H1 (cell line): ENCODE data around the gene COL8A1. TPM values are rescaled to one million over a fixed set of nuclear protein-coding genes. Genes with fewer than 3 reads are reported as not detected.

ENCODE experiments used
- CTCF ChIA-PET: fragments of 300-600 bp; sonication (Branson Sonifier 250); formaldehyde crosslinking; loops from one replicate; lab custom pipeline; 2021; ENCODE audit not compliant: partially characterized antibody; lab: Charles Lee
- POLR2A ChIA-PET: fragments of 300-600 bp; sonication (Branson Sonifier 250); formaldehyde crosslinking; loops from one replicate; lab custom pipeline; 2021; ENCODE audit warnings: inconsistent platforms; ENCODE audit not compliant: partially characterized antibody; lab: Charles Lee
- DNase-seq, 2 experiments: peaks; one replicate each; pipeline versions ENCODE4 v3.0.0 to v3.0.0-alpha.2; 2010 to 2022; ENCODE audit warnings: low spot score in 2 of 2, low read depth in 1 of 2, mixed read lengths in 1 of 2
- FAIRE-seq: peaks from 2 replicates; lab custom pipeline; 2011; peaks lifted over from hg19 to GRCh38; lab: Jason Lieb, UNC
- H2AFZ ChIP-seq: 2 replicates; pipeline ENCODE4 v1.8.1; 2012; ENCODE audit warnings: low read length, inconsistent platforms
- H2AK5ac ChIP-seq: 2 replicates; pipeline ENCODE4 v1.6.1; 2013; ENCODE audit warnings: low read depth, low read length
- H2BK120ac ChIP-seq: replicated peaks from 2 replicates; pipeline ENCODE3; 2013; ENCODE audit warnings: low read depth, low read length, inconsistent platforms
- H2BK12ac ChIP-seq: 2 replicates; pipeline ENCODE4 v1.6.1; 2013; ENCODE audit warnings: low read depth, low read length
- H2BK15ac ChIP-seq: 2 replicates; pipeline ENCODE4 v1.6.1; 2013; ENCODE audit warnings: low read length
- H2BK20ac ChIP-seq: 2 replicates; pipeline ENCODE4 v1.6.1; 2013; ENCODE audit warnings: low read length
- H2BK5ac ChIP-seq: 2 replicates; pipeline ENCODE4 v1.6.1; 2013; ENCODE audit warnings: low read depth, low read length
- H3K14ac ChIP-seq: 2 replicates; pipeline ENCODE4 v1.6.1; 2013; ENCODE audit warnings: inconsistent platforms; ENCODE audit not compliant: insufficient read length
- H3K18ac ChIP-seq: 2 replicates; pipeline ENCODE4 v1.6.1; 2013; ENCODE audit warnings: low read length; ENCODE audit errors: extremely low read depth
- H3K23ac ChIP-seq: 2 replicates; pipeline ENCODE4 v1.6.1; 2013; ENCODE audit warnings: inconsistent platforms; ENCODE audit not compliant: insufficient read length
- H3K23me2 ChIP-seq: 2 replicates; pipeline ENCODE4 v1.6.1; 2013; ENCODE audit warnings: low read depth, low read length
- H3K27ac ChIP-seq: 2 replicates; pipeline ENCODE4 v1.6.1; 2011; ENCODE audit warnings: low read depth, low read length, inconsistent platforms
- H3K27me3 ChIP-seq, 4 experiments: replicated peaks in 1 of 4; 1 replicate in 1 of 4; 2 replicates in 3 of 4; pipeline versions ENCODE4 v1.6.1 to v1.8.1; 2011 to 2013; ENCODE audit warnings: low read length in 3 of 4, mild to moderate bottlenecking in 3 of 4, inconsistent platforms in 2 of 4, mixed read lengths in 2 of 4, moderate library complexity in 1 of 4; ENCODE audit not compliant: control insufficient read depth in 3 of 4, insufficient read depth in 3 of 4; ENCODE audit errors: extremely low read depth in 1 of 4
- H3K36me3 ChIP-seq, 4 experiments: 2 replicates each; pipeline versions ENCODE4 v1.6.1 to v1.8.1; 2011 to 2013; ENCODE audit warnings: mild to moderate bottlenecking in 4 of 4, low read length in 3 of 4, moderate library complexity in 2 of 4, control low read depth in 1 of 4, inconsistent platforms in 1 of 4; ENCODE audit not compliant: insufficient read depth in 4 of 4, control insufficient read depth in 2 of 4
- H3K4ac ChIP-seq: replicated peaks from 2 replicates; pipeline ENCODE3; 2013; ENCODE audit warnings: low read length, low read depth, mixed read lengths, inconsistent platforms; ENCODE audit not compliant: insufficient read length
- H3K4me1 ChIP-seq, 4 experiments: replicated peaks in 1 of 4; 1 replicate in 1 of 4; 2 replicates in 3 of 4; pipeline versions ENCODE4 v1.6.1 to v1.8.1; 2011 to 2013; ENCODE audit warnings: low read length in 3 of 4, inconsistent platforms in 2 of 4, mixed read lengths in 1 of 4; ENCODE audit not compliant: insufficient read depth in 4 of 4, control insufficient read depth in 3 of 4
- H3K4me2 ChIP-seq, 2 experiments: 2 replicates each; pipeline versions ENCODE4 v1.6.1 to v1.8.1; 2011 to 2013; ENCODE audit warnings: low read depth in 2 of 2, low read length in 2 of 2, control low read depth in 1 of 2, inconsistent platforms in 1 of 2, mild to moderate bottlenecking in 1 of 2; ENCODE audit not compliant: insufficient read depth in 1 of 2
- H3K4me3 ChIP-seq, 4 experiments: fragments of 200-600, 300-600 bp in 1 of 4; sonication (generic), shearing (Covaris generic), sonication (Bioruptor Twin) in 1 of 4; 2 replicates each; pipeline versions ENCODE4 v1.5.1 to v1.8.1; 2011 to 2016; ENCODE audit warnings: low read length in 4 of 4, low read depth in 3 of 4, control low read depth in 2 of 4, inconsistent platforms in 2 of 4, mild to moderate bottlenecking in 2 of 4, mixed read lengths in 1 of 4, moderate library complexity in 1 of 4; ENCODE audit not compliant: insufficient read depth in 2 of 4; ENCODE audit errors: extremely low read depth in 1 of 4
- H3K56ac ChIP-seq: replicated peaks from 2 replicates; pipeline ENCODE3; 2013; ENCODE audit warnings: low read depth, mild to moderate bottlenecking, mixed read lengths, low read length, inconsistent platforms; ENCODE audit not compliant: insufficient read length
- H3K79me1 ChIP-seq: 2 replicates; pipeline ENCODE4 v1.6.1; 2013; ENCODE audit warnings: low read depth, low read length, control low read depth
- H3K79me2 ChIP-seq, 2 experiments: 2 replicates each; pipeline versions ENCODE4 v1.6.1 to v1.8.1; 2012 to 2013; ENCODE audit warnings: low read length in 2 of 2, mild to moderate bottlenecking in 2 of 2, inconsistent platforms in 1 of 2; ENCODE audit not compliant: insufficient read depth in 2 of 2, control insufficient read depth in 1 of 2
- H3K9ac ChIP-seq, 4 experiments: replicated peaks in 1 of 4; 1 replicate in 1 of 4; 2 replicates in 3 of 4; pipeline versions ENCODE4 v1.6.1 to v1.8.1; 2011 to 2013; ENCODE audit warnings: low read depth in 3 of 4, low read length in 3 of 4, control low read depth in 2 of 4, mild to moderate bottlenecking in 2 of 4, moderate library complexity in 2 of 4, inconsistent platforms in 1 of 4; ENCODE audit errors: extremely low read depth in 1 of 4
- H3K9me3 ChIP-seq, 2 experiments: 2 replicates each; pipeline versions ENCODE4 v1.6.1 to v1.8.1; 2012 to 2013; ENCODE audit warnings: mild to moderate bottlenecking in 2 of 2, moderate library complexity in 2 of 2, control low read depth in 1 of 2, inconsistent platforms in 1 of 2, low read depth in 1 of 2, low read length in 1 of 2, mixed read lengths in 1 of 2; ENCODE audit not compliant: insufficient read depth in 2 of 2
- H4K20me1 ChIP-seq, 2 experiments: replicated peaks in 1 of 2; 2 replicates each; pipeline versions ENCODE3 to v1.8.1; 2011 to 2013; ENCODE audit warnings: inconsistent platforms in 2 of 2, low read length in 2 of 2, mild to moderate bottlenecking in 1 of 2; ENCODE audit not compliant: insufficient read depth in 2 of 2, control insufficient read depth in 1 of 2
- H4K5ac ChIP-seq: 2 replicates; pipeline ENCODE4 v1.6.1; 2013; ENCODE audit warnings: low read length, low read depth, mixed read lengths, inconsistent platforms; ENCODE audit not compliant: insufficient read length
- H4K8ac ChIP-seq: 2 replicates; pipeline ENCODE4 v1.8.0; 2013; ENCODE audit warnings: mild to moderate bottlenecking, moderate library complexity, low read length, inconsistent platforms; ENCODE audit not compliant: insufficient read depth; ENCODE audit errors: extremely low read depth
- H4K91ac ChIP-seq: replicated peaks from 2 replicates; pipeline ENCODE3; 2013; ENCODE audit warnings: low read length, mixed read lengths, inconsistent platforms; ENCODE audit not compliant: insufficient read length
- BRCA1 ChIP-seq: IDR thresholded peaks from 2 replicates; pipeline ENCODE4 v1.6.1; 2012; ENCODE audit warnings: low read depth, low read length, improper control_type of control experiment
- FOSL1 ChIP-seq: IDR thresholded peaks from 2 replicates; pipeline ENCODE4 v1.6.1; 2011; ENCODE audit warnings: mild to moderate bottlenecking, low read depth, low read length, moderate library complexity; ENCODE audit not compliant: insufficient read depth
- KDM1A ChIP-seq: fragments of 200-600, 300-600 bp; sonication (generic); IDR thresholded peaks from 2 replicates; pipeline ENCODE4 v1.7.1; 2016; ENCODE audit warnings: mild to moderate bottlenecking, low read length, borderline replicate concordance
- NANOG ChIP-seq: IDR thresholded peaks from 2 replicates; pipeline ENCODE4 v1.6.1; 2011; ENCODE audit warnings: low read length, low read depth, mild to moderate bottlenecking, inconsistent platforms; ENCODE audit not compliant: insufficient read depth, poor library complexity, severe bottlenecking
- TAF7 ChIP-seq: optimal IDR thresholded peaks from 2 replicates; pipeline ENCODE3; 2011; ENCODE audit warnings: low read depth, mild to moderate bottlenecking, inconsistent platforms, low read length, moderate library complexity, borderline replicate concordance
- WGBS, 2 experiments: shearing (Covaris generic) in 1 of 2; methylation state at CpG; one replicate each; pipeline versions ENCODE4 v1.1.6 to v1.1.7; 2013 to 2015; ENCODE audit warnings: low lambda C conversion rate in 2 of 2, mixed read lengths in 2 of 2, inconsistent platforms in 1 of 2, low coverage in 1 of 2, missing lambda C conversion rate in 1 of 2; ENCODE audit not compliant: insufficient replicate concordance in 2 of 2, insufficient coverage in 1 of 2, insufficient read length in 1 of 2; ENCODE audit errors: extremely low coverage in 1 of 2, missing lambda C conversion rate in 1 of 2; 5-methylcytosine and 5-hydroxymethylcytosine counted together
- polyA plus RNA-seq, 7 experiments: library from polyadenylated mRNA; depleted of rRNA in 3 of 7; stranded (reverse) in 5 of 7; unstranded in 2 of 7; fragments of >200 nt in 5 of 7; fragments of 200-250 nt in 2 of 7; gene quantifications; 1 replicate in 5 of 7; 2 replicates in 1 of 7; 4 replicates in 1 of 7; pipeline versions ENCODE4 v1.2.1 to v1.2.3, GENCODE V29; 2011 to 2013; ENCODE audit warnings: missing spikeins in 2 of 7, mixed read lengths in 2 of 7
- total RNA-seq: library from RNA; stranded (reverse); fragmentation: NEBNext Ultra II Directional; extraction: Animal tissue kit (Norgen Biotek cat#: 25700); gene quantifications from 2 replicates; pipeline ENCODE4 v1.2.1, GENCODE V29; 2021

COL8A1 gene
- total and polyA plus RNA-seq, 2 of the 8 experiments (the other 6 are each of a cell fraction or from before 2014, with no cell fraction given), result 0.21 to 1.2 TPM

DNA sequence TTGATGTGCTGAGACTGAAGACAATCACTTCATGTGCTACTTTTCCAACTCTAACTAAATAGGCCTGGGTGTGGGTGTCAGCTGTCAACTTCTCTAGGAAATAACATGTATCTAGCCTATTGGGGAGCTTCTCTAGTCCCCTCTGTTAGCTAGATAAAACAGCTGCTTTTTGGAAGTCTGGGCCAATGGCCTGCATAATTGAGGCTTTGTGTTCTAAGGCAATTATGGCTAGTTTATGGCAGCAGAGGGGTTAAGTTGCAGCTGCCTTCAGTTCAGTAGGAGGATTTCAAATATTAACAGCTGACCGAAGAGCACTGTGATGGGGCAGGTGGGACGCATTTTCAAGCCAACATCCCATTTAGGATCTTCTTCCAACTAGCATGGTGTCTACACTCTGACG is 6.4 kb downstream of the COL8A1 start:
- ChIA-PET CTCF (interaction anchor here (0.6 to 6.9 kb wide), 26 partner anchors 8 to 530 kb away, joined by 3 to 49 read pairs (median 4); partner anchors contain the start of gene COL8A1), POLR2A (no interaction called here)
- Histone ChIP-seq H3K4me3 (no peak overlapping the region), H3K23me2 (no peaks in the 10 kb centered on the region), H3K4me1 (peaks cover 0 to 4% (median 2%) of the 10 kb centered on the region in 4 experiments; a peak in 1 of 7 replicates), H3K14ac (no peak overlapping the region), H3K23ac (no peak overlapping the region), H3K4ac (no peak overlapping the region), H3K27ac (no peak overlapping the region)
- WGBS, 2 experiments, result 93% methylated on average over 3 of the region's 3 CpGs; no CpG with 5 or more reads in 1 of the 2 experiments
- FAIRE-seq, result no peak
- TF ChIP-seq FOSL1 (no peak), TAF7 (no peak), KDM1A (no peak), NANOG (no peak), BRCA1 (no peak)
- TF ChIP-seq, all 59 proteins: peak for 0
- Histone ChIP-seq H4K91ac (no peak overlapping the region), H2BK15ac (no peak overlapping the region), H3K18ac (no peak overlapping the region), H2BK20ac (no peak overlapping the region), H3K36me3 (no peaks in the 10 kb centered on the region), H4K20me1 (no peaks in the 10 kb centered on the region), H3K79me1 (no peaks in the 10 kb centered on the region), H4K5ac (no peak overlapping the region), H4K8ac (no peak overlapping the region), H3K79me2 (no peaks in the 10 kb centered on the region), H3K4me2 (no peak overlapping the region), H2BK120ac (no peak overlapping the region), H3K9me3 (no peaks in the 10 kb centered on the region), H2AFZ (no peak overlapping the region), H3K27me3 (no peaks in the 10 kb centered on the region; a peak in 1 of 7 replicates), H2BK12ac (no peak overlapping the region), H2AK5ac (no peak overlapping the region), H3K56ac (no peak overlapping the region), H2BK5ac (no peak overlapping the region), H3K9ac (no peak overlapping the region)
- DNase-seq, result no peak
